Measurements from ENCODE around the gene PGRMC2. TPM values are rescaled to one million over a fixed set of nuclear protein-coding genes. Genes with fewer than 3 reads are reported as not detected.

The PGRMC2 gene
- total and polyA plus RNA-seq, 2 of the 4 experiments (the other 2 are of a cell fraction) = 13.4 to 40.7 TPM

- H2AK9ac ChIP-seq (replicated peaks; ENCODE audit: low read depth, low read length, poor library complexity) = no peak overlapping the region
- peak overlapping the region; percentile 52; the same call in 1 of the 2 replicates for H2BK20ac ChIP-seq (ENCODE audit: low read depth, low read length)
- no peak overlapping the region for H2AFZ ChIP-seq (replicated peaks; ENCODE audit: low read length, poor library complexity)
- no peak overlapping the region for H3K27ac ChIP-seq (ENCODE audit: insufficient read depth, low read length)
- no peak overlapping the region for H3K23ac ChIP-seq (ENCODE audit: low read depth, low read length)
- peak overlapping the region; percentile 32 for H2BK5ac ChIP-seq (ENCODE audit: low read depth, low read length, poor library complexity, severe bottlenecking)
- peak overlapping the region; percentile 72; the same call in 1 of the 2 replicates for H4K5ac ChIP-seq (ENCODE audit: low read depth, low read length)
- H3K9me3 ChIP-seq (ENCODE audit: control insufficient read depth, insufficient read depth, low read length) = no peaks in the 10 kb centered on the region
- H3K4me2 ChIP-seq (ENCODE audit: low read depth, low read length) = no peak overlapping the region; the same call in 1 of the 2 replicates
- no peak overlapping the region for H3K14ac ChIP-seq (replicated peaks; ENCODE audit: low read depth, low read length)
- ChIA-PET POLR2A (ENCODE audit: unreplicated experiment) (no interaction called here), CTCF (interaction anchor here (0.5 kb wide), 1 partner anchor 777 kb away, joined by 3 read pairs; no protein-coding TSS in a partner anchor)
- H2BK120ac ChIP-seq (ENCODE audit: low read depth, low read length) = no peak overlapping the region
- H3K4me3 ChIP-seq (ENCODE audit: insufficient read depth, low read depth, low read length) = no peak overlapping the region
- H3K79me1 ChIP-seq (ENCODE audit: low read depth in 1 of 2, low read length in 2 of 2) = no peaks in the 10 kb centered on the region
- no peaks in the 10 kb centered on the region for H4K20me1 ChIP-seq (ENCODE audit: insufficient read depth, low read length)
- H3K9me1 ChIP-seq (ENCODE audit: insufficient read depth, low read length) = no peaks in the 10 kb centered on the region; the same call in 1 of the 2 replicates
- no peak overlapping the region for H2BK15ac ChIP-seq (ENCODE audit: low read depth, low read length)
- no CpG with 5 or more reads among the region's 2 CpGs for WGBS, 2 experiments (ENCODE audit: extremely low coverage in 2 of 2, insufficient read length in 1 of 2)
- dilution Hi-C loops (cut with HindIII; ENCODE audit: low sequenced_read_pairs, unreplicated experiment) = no loop called here
- DNase-seq (no peak), ATAC-seq (ENCODE audit: low read depth) (no peak; the same call in 1 of the 2 replicates)
- no peak overlapping the region for H3K9ac ChIP-seq (ENCODE audit: low read depth, low read length)
- H3K4me1 ChIP-seq (ENCODE audit: control insufficient read depth, insufficient read depth, low read length) = peaks cover 5% of the 10 kb centered on the region
- no peak overlapping the region for H3K4ac ChIP-seq (ENCODE audit: low read depth, low read length)
- peak overlapping the region; percentile 82; the same call in 1 of the 2 replicates for H3K18ac ChIP-seq (ENCODE audit: low read depth, low read length)
- H3K27me3 ChIP-seq (ENCODE audit: control insufficient read depth, insufficient read depth, low read length) = no peaks in the 10 kb centered on the region
- peak overlapping the region; percentile 26; the same call in 1 of the 2 replicates for H2AK5ac ChIP-seq (ENCODE audit: low read depth, low read length)
- H4K91ac ChIP-seq (ENCODE audit: insufficient read depth, low read depth, low read length) = no peak overlapping the region
- in situ Hi-C loops (cut with MboI; ENCODE audit: low sequenced_read_pairs) = no loop called here
- no peaks in the 10 kb centered on the region; the same call in 1 of the 2 replicates for H3K36me3 ChIP-seq (ENCODE audit: control insufficient read depth, insufficient read depth, low read length)
- peak overlapping the region; percentile 1; the same call in 1 of the 2 replicates for H3K56ac ChIP-seq (ENCODE audit: extremely low read depth, insufficient read depth, low read length)
- H4K8ac ChIP-seq (ENCODE audit: low read depth in 2 of 2, low read length in 2 of 2) = no peak overlapping the region; a peak in 1 of 4 replicates
- BruUV-seq (replicated peaks) = no TSS peak
- intact Hi-C loops (cut with micrococcal nuclease) = no loop called here
- no peak for TF ChIP-seq CTCF (conservative IDR thresholded peaks at IDR 0.05; ENCODE audit: low read depth, low read length)
- no peak for TF ChIP-seq MXI1 (IDR thresholded peaks at IDR 0.05; ENCODE audit: borderline replicate concordance, low read depth, low read length)
- no peak for TF ChIP-seq CEBPB (IDR thresholded peaks at IDR 0.05; ENCODE audit: low read depth, low read length)
- TF ChIP-seq BHLHE40 (IDR thresholded peaks at IDR 0.05; ENCODE audit: low read depth, low read length) = no peak
- no peak for TF ChIP-seq CHD1 (IDR thresholded peaks at IDR 0.05; ENCODE audit: low read depth, low read length)
- no peak for TF ChIP-seq MAZ (IDR thresholded peaks at IDR 0.05; ENCODE audit: borderline replicate concordance, low read depth, low read length)
- no peak for TF ChIP-seq NFE2L2 (IDR thresholded peaks at IDR 0.05; ENCODE audit: low read depth, low read length)
- TF ChIP-seq RAD21 (IDR thresholded peaks at IDR 0.05; ENCODE audit: low read length) = no peak
- no peak for TF ChIP-seq FOS (IDR thresholded peaks at IDR 0.05; ENCODE audit: low read depth, low read length)
- TF ChIP-seq USF2 (IDR thresholded peaks at IDR 0.05; ENCODE audit: low read depth, low read length) = no peak
- TF ChIP-seq ELK1 (IDR thresholded peaks at IDR 0.05; ENCODE audit: borderline replicate concordance, low read depth, low read length) = no peak
- no peak for TF ChIP-seq SMC3 (IDR thresholded peaks at IDR 0.05; ENCODE audit: low read depth, low read length)
- TF ChIP-seq POLR2A (IDR thresholded peaks at IDR 0.05; ENCODE audit: low read depth, low read length) = no peak
- no peak for TF ChIP-seq MAFK (IDR thresholded peaks at IDR 0.05; ENCODE audit: low read depth, low read length)
- TF ChIP-seq RFX5 (IDR thresholded peaks at IDR 0.05; ENCODE audit: low read depth, low read length) = no peak
These were observed 28.3 kb upstream of the PGRMC2 start for GRCh38 chr4:128315756-128316520.

Measured in IMR-90 (cell line).